Large intestine (tissue), 3 donors: ENCODE measurements around the gene HES1. TPM values are rescaled to one million over a fixed set of nuclear protein-coding genes. Genes with fewer than 3 reads are reported as not detected.
A peak's percentile ranks its signal among the peaks of the same experiment; 100 is the strongest.
"Not testable (repeated sequence)": the region's sequence is repeated elsewhere in the genome, so short reads cannot be mapped to it uniquely, and the experiment has no call there.

ENCODE experiments used
- DNase-seq, 2 donors: peaks; one replicate each; pipeline versions ENCODE4 v3.0.0 to v3.0.0-alpha.2; 2013
- H3K27ac ChIP-seq: one replicate; pipeline ENCODE4 v1.5.1; 2013; ENCODE audit warnings: low read length
- H3K27me3 ChIP-seq: 2 replicates; pipeline ENCODE4 v1.6.1; 2013; ENCODE audit warnings: low read length; ENCODE audit not compliant: control insufficient read depth, insufficient read depth
- H3K36me3 ChIP-seq: 2 replicates; pipeline ENCODE4 v1.6.1; 2013; ENCODE audit warnings: low read length; ENCODE audit not compliant: control insufficient read depth, insufficient read depth
- H3K4me1 ChIP-seq: one replicate; pipeline ENCODE4 v1.6.1; 2013; ENCODE audit warnings: low read length; ENCODE audit not compliant: control insufficient read depth, insufficient read depth
- H3K4me3 ChIP-seq: one replicate; pipeline ENCODE4 v1.5.1; 2013; ENCODE audit warnings: low read length
- H3K9me3 ChIP-seq: one replicate; pipeline ENCODE4 v1.6.1; 2013; ENCODE audit warnings: mild to moderate bottlenecking, low read depth, low read length, moderate library complexity; ENCODE audit not compliant: control insufficient read depth
- WGBS: methylation state at CpG from one replicate; pipeline ENCODE4 v1.1.5; 2013; ENCODE audit warnings: low lambda C conversion rate; ENCODE audit not compliant: insufficient coverage; 5-methylcytosine and 5-hydroxymethylcytosine counted together
- polyA plus RNA-seq: library from polyadenylated mRNA; unstranded; fragments of 120-200 nt; gene quantifications from one replicate; pipeline ENCODE4 v1.2.1, GENCODE V29; 2013

HES1 gene
- polyA plus RNA-seq, 1 donor, result 53.9 TPM

- WGBS, result no CpG with 5 or more reads among the region's 6 CpGs
- H3K4me1 ChIP-seq, result peaks cover 54% of the 10 kb centered on the region
- peak overlapping the region; percentile 48 for H3K27ac ChIP-seq
- no peaks in the 10 kb centered on the region for H3K9me3 ChIP-seq
- DNase-seq, result no peak
- no peaks in the 10 kb centered on the region for H3K36me3 ChIP-seq
- no peak overlapping the region for H3K4me3 ChIP-seq
- no peaks in the 10 kb centered on the region for H3K27me3 ChIP-seq
These were observed 10.5 kb upstream of the HES1 start for GRCh38 chr3:194125442-194125841.

- WGBS, result 90% methylated on average over 3 of the region's 9 CpGs
- Histone ChIP-seq H3K4me1 (peaks cover 58% of the 10 kb centered on the region), H3K27ac (no peak overlapping the region), H3K27me3 (no peaks in the 10 kb centered on the region), H3K36me3 (no peaks in the 10 kb centered on the region), H3K4me3 (no peak overlapping the region), H3K9me3 (no peaks in the 10 kb centered on the region)
- DNase-seq, result no peak
These were observed 9.2 kb upstream of the HES1 start for GRCh38 chr3:194126790-194127189.

- no peaks in the 10 kb centered on the region for H3K9me3 ChIP-seq
- WGBS, result no CpG with 5 or more reads among the region's 12 CpGs
- peaks cover 61% of the 10 kb centered on the region for H3K4me1 ChIP-seq
- DNase-seq, result no peak
- no peak overlapping the region for H3K27ac ChIP-seq
- no peaks in the 10 kb centered on the region for H3K36me3 ChIP-seq
- H3K4me3 ChIP-seq, result no peak overlapping the region
- H3K27me3 ChIP-seq, result no peaks in the 10 kb centered on the region
These were observed 7.6 kb upstream of the HES1 start for GRCh38 chr3:194128202-194128918.

GRCh38 chr3:194128919-194129295 is 7.0 kb upstream of the HES1 start:
- not testable (repeated sequence) for H3K27ac ChIP-seq, DNase-seq, H3K4me3 ChIP-seq, H3K27me3 ChIP-seq, H3K36me3 ChIP-seq, H3K9me3 ChIP-seq
- H3K4me1 ChIP-seq, result peaks cover 61% of the 10 kb centered on the region
- 100% methylated on average over 1 of the region's 8 CpGs for WGBS

GRCh38 chr3:194129581-194130133 is 6.3 kb upstream of the HES1 start:
- peak in 1 of 2 donors; percentile 75 for DNase-seq
- no peaks in the 10 kb centered on the region for H3K9me3 ChIP-seq
- no peaks in the 10 kb centered on the region for H3K27me3 ChIP-seq
- peaks cover 57% of the 10 kb centered on the region for H3K4me1 ChIP-seq
- H3K36me3 ChIP-seq, result no peaks in the 10 kb centered on the region
- no CpG with 5 or more reads among the region's 7 CpGs for WGBS
- peak overlapping the region; percentile 39 for H3K4me3 ChIP-seq
- H3K27ac ChIP-seq, result peak overlapping the region; percentile 83

GRCh38 chr3:194130188-194130587 is 5.8 kb upstream of the HES1 start:
- no peak for DNase-seq
- Histone ChIP-seq H3K4me1 (peaks cover 52% of the 10 kb centered on the region), H3K4me3 (peak overlapping the region; percentile 39)

GRCh38 chr3:194130807-194131589 is 5.0 kb upstream of the HES1 start:
- no peaks in the 10 kb centered on the region for H3K27me3 ChIP-seq
- H3K27ac ChIP-seq, result peak overlapping the region; percentile 83
- H3K4me3 ChIP-seq, result peak overlapping the region; percentile 39
- no CpG with 5 or more reads among the region's 19 CpGs for WGBS
- no peaks in the 10 kb centered on the region for H3K9me3 ChIP-seq
- peak; percentile 87 to 95 for DNase-seq
- H3K36me3 ChIP-seq, result no peaks in the 10 kb centered on the region
- H3K4me1 ChIP-seq, result peaks cover 50% of the 10 kb centered on the region

More at GRCh38 chr3:194130188-194130587, 5.8 kb upstream of the HES1 start:
- Histone ChIP-seq H3K27me3 (no peaks in the 10 kb centered on the region), H3K27ac (peak overlapping the region; percentile 83), H3K9me3 (no peaks in the 10 kb centered on the region), H3K36me3 (no peaks in the 10 kb centered on the region)
- WGBS, result no CpG with 5 or more reads among the region's 2 CpGs

GRCh38 chr3:194132465-194133286 is 3.3 kb upstream of the HES1 start:
- Histone ChIP-seq H3K36me3 (peaks cover 2% of the 10 kb centered on the region), H3K4me3 (no peak overlapping the region), H3K9me3 (no peaks in the 10 kb centered on the region), H3K27ac (peak overlapping the region; percentile 77), H3K4me1 (peaks cover 50% of the 10 kb centered on the region), H3K27me3 (no peaks in the 10 kb centered on the region)
- DNase-seq, result peak in 1 of 2 donors; percentile 70
- WGBS, result no CpG with 5 or more reads among the region's 5 CpGs

- Histone ChIP-seq H3K27ac (peak overlapping the region; percentile 77), H3K9me3 (no peaks in the 10 kb centered on the region), H3K4me1 (peaks cover 51% of the 10 kb centered on the region), H3K36me3 (peaks cover 6% of the 10 kb centered on the region), H3K27me3 (no peaks in the 10 kb centered on the region), H3K4me3 (peak overlapping the region; percentile 44)
- WGBS, result no CpG with 5 or more reads among the region's 41 CpGs
- peak in 1 of 2 donors; percentile 73 for DNase-seq
These were observed 2.2 kb upstream of the HES1 start for GRCh38 chr3:194133661-194134230.
